ENCODE results near the gene KCNC4.

The KCNC4 gene

GRCh38 chr1:110241516-110241915, 31.4 kb downstream of the KCNC4 start:
- TF ChIP-seq, protein P1, sequence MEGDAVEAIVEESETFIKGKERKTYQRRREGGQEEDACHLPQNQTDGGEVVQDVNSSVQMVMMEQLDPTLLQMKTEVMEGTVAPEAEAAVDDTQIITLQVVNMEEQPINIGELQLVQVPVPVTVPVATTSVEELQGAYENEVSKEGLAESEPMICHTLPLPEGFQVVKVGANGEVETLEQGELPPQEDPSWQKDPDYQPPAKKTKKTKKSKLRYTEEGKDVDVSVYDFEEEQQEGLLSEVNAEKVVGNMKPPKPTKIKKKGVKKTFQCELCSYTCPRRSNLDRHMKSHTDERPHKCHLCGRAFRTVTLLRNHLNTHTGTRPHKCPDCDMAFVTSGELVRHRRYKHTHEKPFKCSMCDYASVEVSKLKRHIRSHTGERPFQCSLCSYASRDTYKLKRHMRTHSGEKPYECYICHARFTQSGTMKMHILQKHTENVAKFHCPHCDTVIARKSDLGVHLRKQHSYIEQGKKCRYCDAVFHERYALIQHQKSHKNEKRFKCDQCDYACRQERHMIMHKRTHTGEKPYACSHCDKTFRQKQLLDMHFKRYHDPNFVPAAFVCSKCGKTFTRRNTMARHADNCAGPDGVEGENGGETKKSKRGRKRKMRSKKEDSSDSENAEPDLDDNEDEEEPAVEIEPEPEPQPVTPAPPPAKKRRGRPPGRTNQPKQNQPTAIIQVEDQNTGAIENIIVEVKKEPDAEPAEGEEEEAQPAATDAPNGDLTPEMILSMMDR (IDR thresholded peaks at IDR 0.05; ENCODE audit: low read depth, low read length, missing control alignments): no peak
- DNase-seq (ENCODE audit: low read depth): no peak
- no peak overlapping the region for H3K4me3 ChIP-seq (ENCODE audit: low read depth, low read length)

DNA sequence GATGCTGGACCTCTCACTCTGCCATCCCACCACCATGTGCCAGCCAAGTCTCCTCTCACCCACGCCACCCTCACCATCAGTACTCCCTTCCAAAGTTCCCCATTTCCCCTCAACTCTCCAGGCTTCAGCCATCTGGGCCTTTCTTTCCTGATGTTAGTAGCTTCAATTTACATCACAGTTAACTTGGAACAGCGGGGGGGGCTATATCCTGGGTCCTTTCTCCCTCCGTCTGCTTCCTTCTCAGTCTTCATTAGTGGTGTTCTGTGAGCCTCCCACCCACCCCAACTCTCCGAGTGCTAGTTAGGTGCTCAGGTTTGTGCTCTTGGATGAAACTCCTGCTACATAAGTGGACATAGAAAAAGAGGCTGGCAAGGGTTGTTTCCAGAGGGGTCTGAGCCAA, 31.9 kb downstream of the KCNC4 start:
- no peak for DNase-seq (ENCODE audit: low read depth)
- no peak overlapping the region for H3K4me3 ChIP-seq (ENCODE audit: low read depth, low read length)
- TF ChIP-seq, protein P1 (IDR thresholded peaks at IDR 0.05; ENCODE audit: low read depth, low read length, missing control alignments): no peak

DNA sequence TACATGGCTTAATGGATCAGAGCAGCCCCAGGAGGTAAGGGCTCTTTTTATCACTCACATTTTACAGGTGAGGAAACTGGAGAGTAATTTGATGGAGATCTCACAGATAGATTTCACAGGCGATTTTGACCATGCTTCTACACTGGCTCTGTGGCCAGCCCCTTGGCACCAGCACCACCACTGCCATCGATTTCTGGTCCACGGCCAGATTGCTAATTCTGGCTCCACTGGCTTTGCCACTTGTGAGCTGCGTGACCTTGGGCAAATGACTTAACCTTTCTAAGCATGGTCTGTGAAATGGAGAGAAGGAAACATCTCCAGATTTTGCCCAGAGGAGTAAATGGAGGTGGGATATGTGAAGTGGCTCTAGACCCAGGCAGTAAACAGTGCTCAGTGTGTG, 32.6 kb downstream of the KCNC4 start:
- DNase-seq (ENCODE audit: low read depth): no peak
- H3K4me3 ChIP-seq (ENCODE audit: low read depth, low read length): no peak overlapping the region
- TF ChIP-seq, protein P1 (IDR thresholded peaks at IDR 0.05; ENCODE audit: low read depth, low read length, missing control alignments): no peak

DNA sequence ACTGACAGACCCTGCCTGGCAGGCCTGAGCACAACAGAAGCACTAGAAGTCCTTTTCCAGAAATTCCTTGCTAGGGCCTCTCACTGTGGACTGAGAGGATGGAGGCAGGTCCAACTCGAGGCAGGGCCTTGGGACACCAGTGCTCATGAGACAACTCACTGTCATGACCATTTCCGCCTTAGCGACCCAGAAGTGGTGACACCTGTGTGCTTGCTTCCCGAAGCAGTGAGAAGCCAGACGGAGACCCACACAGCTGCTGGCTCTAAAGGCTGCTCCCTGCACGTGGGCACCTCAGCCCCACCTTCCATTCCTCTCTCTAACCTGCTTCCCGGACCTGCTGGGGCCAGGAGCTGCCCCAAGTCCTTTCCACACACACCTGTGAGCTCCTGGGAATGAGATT, 33.0 kb downstream of the KCNC4 start:
- TF ChIP-seq, protein P1 (IDR thresholded peaks at IDR 0.05; ENCODE audit: low read depth, low read length, missing control alignments): no peak
- H3K4me3 ChIP-seq (ENCODE audit: low read depth, low read length): no peak overlapping the region
- no peak for DNase-seq (ENCODE audit: low read depth)

DNA sequence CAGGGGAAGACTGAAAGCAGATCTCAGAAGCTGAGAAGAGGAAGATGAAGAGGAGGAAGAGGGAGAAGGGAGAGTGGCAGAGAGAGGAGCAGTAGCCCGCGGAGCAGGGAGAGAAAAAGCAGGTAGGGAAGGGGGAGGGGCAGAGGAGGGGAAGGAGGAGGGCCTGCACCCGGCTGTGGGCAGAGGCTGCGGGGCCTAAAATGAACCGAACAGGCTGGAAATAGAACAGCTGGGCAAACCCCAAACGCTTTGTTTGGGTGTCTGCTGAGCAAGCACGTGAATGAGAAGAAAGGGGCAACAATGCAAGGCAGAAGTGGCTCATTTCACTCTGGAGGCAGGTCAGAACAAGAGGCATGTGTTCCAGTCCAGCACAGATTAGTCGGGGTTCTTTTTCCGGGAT, 33.5 kb downstream of the KCNC4 start:
- peak; percentile 48 for DNase-seq (ENCODE audit: low read depth)
- no peak overlapping the region for H3K4me3 ChIP-seq (ENCODE audit: low read depth, low read length)
- TF ChIP-seq, protein P1 (IDR thresholded peaks at IDR 0.05; ENCODE audit: low read depth, low read length, missing control alignments): no peak

DNA sequence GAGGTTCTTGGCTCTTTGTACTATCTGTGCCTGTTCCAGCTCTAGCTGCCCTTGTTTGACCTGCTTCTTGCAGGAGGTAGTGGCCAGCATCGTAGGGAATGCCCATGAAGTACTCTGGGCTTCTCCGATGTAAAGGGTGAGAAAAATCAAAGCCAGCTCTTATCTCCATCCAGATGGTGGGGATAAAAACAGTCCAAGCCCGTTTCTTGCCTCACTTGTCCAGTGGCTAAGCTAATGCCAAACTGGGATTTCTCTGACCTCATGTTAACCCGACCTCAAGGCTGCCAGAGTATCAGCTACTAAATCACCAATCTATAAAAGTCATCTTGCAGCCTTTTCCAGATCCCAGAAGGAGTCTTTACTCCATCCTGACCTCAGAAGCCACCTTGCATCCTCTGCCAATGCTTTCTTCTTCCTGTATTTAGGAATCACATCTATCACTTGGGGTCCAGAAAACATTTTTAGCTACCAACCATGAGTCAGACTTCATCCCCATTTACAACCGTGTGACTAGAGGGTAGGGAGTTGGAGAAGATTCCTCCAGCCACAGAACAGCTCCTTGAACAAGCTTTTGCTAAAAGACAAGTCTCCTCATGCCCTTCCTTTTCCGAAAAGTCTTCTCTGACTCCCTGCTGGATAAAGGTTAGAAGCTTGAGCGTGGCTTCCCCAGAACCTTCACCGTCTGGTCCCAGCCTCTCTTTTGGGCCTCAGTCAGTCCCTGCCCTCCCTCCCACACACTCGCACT, 35.9 kb downstream of the KCNC4 start:
- DNase-seq (ENCODE audit: low read depth): no peak
- no peak overlapping the region for H3K4me3 ChIP-seq (ENCODE audit: low read depth, low read length)
- TF ChIP-seq, protein P1 (IDR thresholded peaks at IDR 0.05; ENCODE audit: low read depth, low read length, missing control alignments): no peak

GRCh38 chr1:110248746-110249145, 38.6 kb downstream of the KCNC4 start:
- no peak overlapping the region for H3K4me3 ChIP-seq (ENCODE audit: low read depth, low read length)
- no peak for DNase-seq (ENCODE audit: low read depth)
- TF ChIP-seq, protein P1 (IDR thresholded peaks at IDR 0.05; ENCODE audit: low read depth, low read length, missing control alignments): no peak
